Measurements from ENCODE around the gene CHRNA4.

DNA sequence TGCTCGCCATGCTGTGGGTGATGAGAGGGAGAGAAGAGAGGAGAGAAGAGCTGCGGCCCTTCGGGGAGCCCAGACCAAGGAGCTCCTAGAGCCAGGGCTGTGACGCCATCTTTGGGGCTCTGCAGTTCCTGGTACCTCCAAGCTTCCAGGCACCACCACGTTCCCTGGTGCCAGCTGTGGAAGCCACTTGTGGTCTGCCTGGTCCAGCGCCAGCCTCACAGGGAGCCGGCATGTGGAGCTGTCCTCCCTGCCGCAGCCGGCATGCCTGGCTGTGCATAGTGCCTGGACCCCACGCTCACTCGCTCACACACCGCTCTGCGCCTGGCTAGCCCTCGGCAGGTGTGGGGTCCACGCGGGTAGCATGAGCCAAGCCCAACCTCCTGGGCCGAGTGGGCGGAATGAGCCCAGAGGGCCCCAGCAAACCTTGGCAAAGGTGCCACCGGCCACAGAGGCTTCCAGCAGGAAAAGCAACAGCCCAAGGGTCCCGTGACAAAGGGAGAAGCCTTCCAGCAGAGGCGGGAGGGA, 19.3 kb upstream of the CHRNA4 start:
- TF ChIP-seq EZH2 (IDR thresholded peaks at IDR 0.05; ENCODE audit: borderline replicate concordance, low read depth, low read length, severe bottlenecking) (no peak), CTCF (IDR thresholded peaks at IDR 0.05; ENCODE audit: borderline replicate concordance, extremely low read depth, low read length, poor library complexity, severe bottlenecking) (no peak)
